ENCODE data around the gene ANKRD66.

DNA sequence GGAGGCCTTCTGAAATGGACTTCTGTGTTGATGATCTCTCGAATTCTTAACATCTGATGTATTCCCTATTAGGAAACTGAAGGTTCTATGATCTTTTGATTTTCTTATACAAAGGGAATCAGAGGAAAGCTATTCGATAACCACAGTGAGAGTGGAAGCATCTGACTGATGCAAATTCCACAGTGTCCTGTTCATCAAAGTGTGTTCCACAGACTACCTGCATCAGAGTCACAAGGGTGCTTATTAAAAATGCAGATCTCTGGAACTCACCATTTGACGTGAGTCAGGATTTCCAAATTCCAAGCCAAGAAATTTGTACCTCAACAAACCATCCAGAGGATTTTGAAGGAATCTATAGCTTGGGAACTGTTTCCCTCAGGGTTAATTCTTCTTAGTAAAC lies 42.1 kb downstream of the ANKRD66 start:
- no peak for TF ChIP-seq CTCF (IDR thresholded peaks at IDR 0.05)
- TF ChIP-seq POLR2A (IDR thresholded peaks at IDR 0.05): no peak
